RWPE1 (cell line): ENCODE measurements around the gene SNED1.

ENCODE experiments used
- CTCF ChIA-PET: fragments of 350-600 bp; sonication (Branson Sonifier 250); formaldehyde crosslinking; extraction: SDS; loops from one replicate; lab custom pipeline; 2021; lab: Yijun Ruan, JAX
- POLR2A ChIA-PET: fragments of 400-600 bp; formaldehyde crosslinking; extraction: SDS; loops from one replicate; lab custom pipeline; 2020; ENCODE audit warnings: antibody characterized with exemption; ENCODE audit not compliant: low non-redundant PET; lab: Yijun Ruan, JAX
- DNase-seq: peaks from one replicate; pipeline ENCODE4 v3.0.0; 2012; ENCODE audit warnings: low spot score
- H3K27ac ChIP-seq: fragments of 450-650 bp; 2 replicates; pipeline ENCODE4 v1.5.1; 2017
- TF ChIP-seq, protein P1 (sequence below): fragments of 450-650 bp; conservative IDR thresholded peaks from 2 replicates; pipeline ENCODE4 v1.5.1; 2017; ENCODE audit warnings: low read depth, mild to moderate bottlenecking

Gene SNED1

DNA sequence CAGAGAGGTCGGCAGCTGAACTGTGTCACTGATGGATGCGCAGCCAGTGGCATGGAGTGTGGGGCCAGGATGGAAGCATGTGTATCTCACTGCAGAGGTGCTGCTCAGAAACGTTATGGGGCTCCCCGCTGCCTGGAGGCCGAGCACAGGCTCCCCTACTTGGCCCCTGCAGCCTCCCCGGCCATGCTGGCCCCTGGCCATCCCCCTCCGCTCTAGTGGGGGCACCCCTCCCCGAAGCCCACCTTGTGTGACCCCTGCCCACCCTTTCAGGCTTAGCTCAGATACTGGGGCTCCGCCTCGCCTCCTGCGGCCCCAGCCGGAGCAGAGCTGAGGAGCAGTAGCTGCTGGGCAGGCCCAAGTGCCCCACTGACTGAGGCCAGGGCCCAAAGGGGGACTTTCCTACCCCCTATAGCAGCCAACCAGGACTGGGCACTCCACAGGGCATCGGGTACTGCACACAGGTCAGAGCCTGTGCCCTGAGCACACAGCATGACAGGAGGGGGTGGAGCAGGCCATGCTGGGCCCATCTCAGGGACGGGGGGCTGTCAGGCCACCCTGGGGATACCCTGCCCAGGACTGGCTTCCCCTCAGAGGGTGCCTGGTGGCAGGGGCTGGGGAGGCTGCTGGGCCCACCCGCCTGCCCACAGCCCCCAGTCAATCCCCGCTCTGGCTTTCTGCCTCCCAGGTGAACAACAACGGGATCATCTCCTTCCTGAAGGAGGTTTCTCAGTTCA, 31.3 kb downstream of the SNED1 start:
- TF ChIP-seq, protein P1, sequence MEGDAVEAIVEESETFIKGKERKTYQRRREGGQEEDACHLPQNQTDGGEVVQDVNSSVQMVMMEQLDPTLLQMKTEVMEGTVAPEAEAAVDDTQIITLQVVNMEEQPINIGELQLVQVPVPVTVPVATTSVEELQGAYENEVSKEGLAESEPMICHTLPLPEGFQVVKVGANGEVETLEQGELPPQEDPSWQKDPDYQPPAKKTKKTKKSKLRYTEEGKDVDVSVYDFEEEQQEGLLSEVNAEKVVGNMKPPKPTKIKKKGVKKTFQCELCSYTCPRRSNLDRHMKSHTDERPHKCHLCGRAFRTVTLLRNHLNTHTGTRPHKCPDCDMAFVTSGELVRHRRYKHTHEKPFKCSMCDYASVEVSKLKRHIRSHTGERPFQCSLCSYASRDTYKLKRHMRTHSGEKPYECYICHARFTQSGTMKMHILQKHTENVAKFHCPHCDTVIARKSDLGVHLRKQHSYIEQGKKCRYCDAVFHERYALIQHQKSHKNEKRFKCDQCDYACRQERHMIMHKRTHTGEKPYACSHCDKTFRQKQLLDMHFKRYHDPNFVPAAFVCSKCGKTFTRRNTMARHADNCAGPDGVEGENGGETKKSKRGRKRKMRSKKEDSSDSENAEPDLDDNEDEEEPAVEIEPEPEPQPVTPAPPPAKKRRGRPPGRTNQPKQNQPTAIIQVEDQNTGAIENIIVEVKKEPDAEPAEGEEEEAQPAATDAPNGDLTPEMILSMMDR, result no peak
- CTCF ChIA-PET, result no interaction called here
- no peak for DNase-seq
- POLR2A ChIA-PET, result no interaction called here
- H3K27ac ChIP-seq, result no peak overlapping the region

DNA sequence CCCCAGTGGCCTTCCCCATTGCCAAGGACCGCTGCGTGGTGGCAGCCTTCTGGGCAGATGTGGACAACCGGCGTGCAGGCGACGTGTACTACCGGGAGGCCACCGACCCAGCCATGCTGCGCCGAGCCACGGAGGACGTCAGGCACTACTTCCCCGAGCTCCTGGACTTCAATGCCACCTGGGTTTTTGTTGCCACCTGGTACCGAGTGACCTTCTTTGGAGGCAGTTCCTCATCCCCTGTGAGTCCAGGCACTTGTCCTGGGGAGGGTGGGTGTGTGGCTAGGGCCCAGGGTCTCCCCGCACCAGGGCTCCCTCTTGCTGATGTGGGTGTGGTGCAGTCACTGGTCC, 31.9 kb downstream of the SNED1 start:
- ChIA-PET CTCF (no interaction called here), POLR2A (no interaction called here)
- H3K27ac ChIP-seq, result no peak overlapping the region
- DNase-seq, result no peak
- TF ChIP-seq, protein P1, result no peak

DNA sequence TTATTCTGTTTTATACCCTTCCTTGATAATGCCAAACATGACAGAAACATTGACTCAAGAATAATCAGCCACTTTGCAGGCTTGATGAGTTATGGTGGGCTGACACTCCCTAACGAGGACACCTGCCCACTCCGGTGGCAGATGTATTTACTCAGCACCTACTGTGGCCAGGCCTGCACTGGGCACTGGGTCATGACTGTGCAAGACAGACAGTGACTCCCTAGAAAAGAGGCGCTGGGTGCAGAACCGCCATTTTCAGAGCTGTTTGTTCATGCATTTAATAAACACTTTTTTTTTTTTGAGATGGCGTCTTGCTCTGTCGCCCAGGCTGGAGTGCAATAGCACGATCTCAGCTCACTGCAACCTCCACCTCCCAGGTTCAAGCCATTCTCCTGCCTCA, 32.5 kb downstream of the SNED1 start:
- CTCF ChIA-PET, result interaction anchor here (0.5 kb wide), 1 partner anchor 46 kb away, joined by 3 read pairs; no protein-coding TSS in a partner anchor
- H3K27ac ChIP-seq, result no peak overlapping the region
- TF ChIP-seq, protein P1, result no peak
- POLR2A ChIA-PET, result no interaction called here
- DNase-seq, result no peak

DNA sequence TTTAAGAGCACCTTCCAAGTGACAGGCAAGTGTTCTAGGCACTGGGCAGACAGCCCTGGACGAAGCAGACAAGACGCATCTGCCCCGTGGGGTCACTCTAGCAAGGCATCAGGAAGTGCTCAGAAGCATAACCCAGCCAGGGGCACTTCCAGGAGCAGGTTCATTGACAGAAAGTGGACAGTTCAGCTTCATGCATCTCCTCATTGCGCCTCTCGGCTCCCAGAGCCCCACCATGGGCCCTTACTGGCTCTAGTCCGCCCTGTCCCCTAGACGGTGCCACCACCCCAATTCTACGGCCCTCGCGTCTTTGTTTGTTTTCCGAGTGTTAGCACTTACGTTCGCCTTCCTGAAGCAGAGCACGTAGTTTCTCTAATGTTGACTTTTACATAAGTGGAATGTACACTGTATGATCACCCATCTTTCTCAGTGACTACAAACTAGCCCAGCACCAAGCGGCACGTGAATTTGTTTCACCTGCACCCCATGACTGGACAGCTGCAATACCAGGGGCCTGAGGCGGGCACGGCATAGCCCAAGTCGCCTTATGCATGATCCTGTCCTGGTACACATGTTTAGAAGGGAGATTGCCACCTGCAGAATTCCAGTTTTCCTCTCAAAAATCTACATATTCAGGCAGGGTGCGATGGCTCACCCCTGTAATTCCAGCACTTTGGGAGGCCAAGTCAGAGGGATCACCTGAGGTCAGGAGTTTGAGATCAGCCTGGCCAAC, 33.2 kb downstream of the SNED1 start:
- no peak for DNase-seq
- ChIA-PET CTCF (interaction anchor here (0.5 kb wide), 1 partner anchor 45 kb away, joined by 3 read pairs; no protein-coding TSS in a partner anchor), POLR2A (no interaction called here)
- TF ChIP-seq, protein P1, result no peak
- H3K27ac ChIP-seq, result no peak overlapping the region

DNA sequence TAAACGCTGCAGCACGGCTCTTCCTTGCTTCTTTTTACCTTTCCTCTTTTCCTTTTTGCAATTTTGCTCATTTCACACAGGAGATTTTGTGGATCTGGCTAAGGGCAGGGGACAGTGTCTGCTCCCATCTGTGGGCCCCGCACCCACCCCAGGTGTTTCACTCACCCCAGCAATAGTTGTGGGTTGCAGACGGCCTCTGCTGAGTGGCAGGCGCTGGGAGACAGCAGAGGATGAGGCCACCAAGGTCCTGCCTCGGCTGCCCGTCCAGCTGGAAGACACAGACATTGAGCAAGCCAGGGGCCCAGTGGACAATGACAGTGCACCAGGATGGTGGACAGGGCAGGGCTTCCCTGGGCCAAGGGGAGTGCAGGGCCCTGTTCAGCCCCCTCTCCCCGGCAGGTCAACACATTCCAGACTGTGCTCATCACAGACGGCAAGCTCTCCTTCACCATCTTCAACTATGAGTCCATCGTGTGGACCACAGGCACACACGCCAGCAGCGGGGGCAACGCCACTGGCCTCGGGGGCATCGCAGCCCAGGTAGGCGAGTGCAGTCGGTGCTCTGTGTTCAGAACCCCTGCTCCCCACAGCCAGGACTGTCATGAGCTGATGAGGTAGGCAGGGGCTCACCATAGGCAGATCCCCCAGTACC, 35.0 kb downstream of the SNED1 start:
- POLR2A ChIA-PET, result no interaction called here
- CTCF ChIA-PET, result no interaction called here
- DNase-seq, result no peak
- TF ChIP-seq, protein P1, result no peak
- H3K27ac ChIP-seq, result no peak overlapping the region

DNA sequence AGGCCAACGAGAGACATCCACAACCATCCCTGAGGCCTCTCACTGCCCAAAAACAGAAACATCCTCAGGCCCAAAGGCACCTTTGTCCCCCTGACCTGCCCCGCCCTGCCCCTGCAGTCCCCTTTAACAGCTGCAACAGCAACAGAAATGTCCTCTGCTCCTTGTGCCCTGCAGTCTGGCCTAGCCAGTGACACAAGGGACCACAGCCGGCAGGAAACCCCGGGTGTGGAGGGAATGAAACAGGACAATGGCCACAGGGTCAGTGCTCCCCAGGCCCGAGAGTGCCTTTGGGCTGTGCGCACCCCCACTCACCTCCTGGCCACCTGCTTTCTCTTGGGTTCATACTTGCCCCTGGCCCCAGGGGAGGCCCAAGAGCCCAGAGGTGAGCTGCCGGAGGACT, 35.6 kb downstream of the SNED1 start:
- TF ChIP-seq, protein P1, result no peak
- DNase-seq, result no peak
- ChIA-PET CTCF (no interaction called here), POLR2A (no interaction called here)
- H3K27ac ChIP-seq, result no peak overlapping the region
